ENCODE results near the gene TOLLIP. TPM values are rescaled to one million over a fixed set of nuclear protein-coding genes. Genes with fewer than 3 reads are reported as not detected.

Gene TOLLIP
- total and polyA plus RNA-seq, 2 of the 8 experiments (the other 6 are each of a cell fraction or from before 2014, with no cell fraction given) = 23.7 to 34.7 TPM

DNA sequence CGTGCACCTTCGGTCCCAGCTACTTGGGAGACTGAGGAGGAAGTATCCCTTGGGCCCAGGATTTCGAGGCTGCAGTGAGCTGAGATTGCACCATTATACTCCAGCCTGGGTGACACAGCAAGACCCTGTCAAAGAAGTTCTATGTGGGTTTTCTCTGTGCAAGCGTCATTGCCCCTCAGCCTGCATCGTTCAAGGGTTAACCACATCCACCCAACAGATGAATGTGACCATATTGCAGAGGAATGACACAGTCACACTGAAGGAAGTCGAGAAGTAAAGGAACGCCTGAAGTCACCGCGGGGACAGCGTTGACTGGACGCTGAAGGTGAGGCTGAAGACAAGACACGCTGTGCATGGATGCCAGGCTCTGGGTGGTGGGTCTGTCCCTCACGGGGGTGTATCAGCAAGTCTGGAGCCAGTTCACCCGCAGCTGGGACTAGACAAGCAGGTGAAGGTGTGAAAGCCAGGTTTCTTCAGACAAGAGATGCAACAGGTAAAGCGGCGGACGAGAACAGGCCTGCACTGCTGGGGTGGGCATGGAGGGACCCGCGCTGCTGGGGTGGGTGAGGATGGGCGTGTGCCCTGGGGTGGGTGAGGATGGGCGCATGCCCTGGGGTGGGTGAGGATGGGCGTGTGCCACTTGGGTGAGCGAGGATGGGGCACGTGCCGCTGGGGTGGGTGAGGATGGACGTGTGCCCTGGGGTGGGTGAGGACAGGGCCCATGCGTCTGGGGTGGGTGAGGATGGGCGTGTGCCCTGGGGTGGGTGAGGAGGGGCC is 36.5 kb upstream of the TOLLIP start:
- no peak overlapping the region for H4K91ac ChIP-seq (replicated peaks; ENCODE audit: insufficient read length, low read length)
- no peaks in the 10 kb centered on the region for H3K36me3 ChIP-seq (ENCODE audit: control insufficient read depth in 2 of 4, insufficient read depth in 4 of 4, low read length in 3 of 4)
- no peak overlapping the region for H2BK12ac ChIP-seq (ENCODE audit: low read depth, low read length)
- H4K5ac ChIP-seq (ENCODE audit: insufficient read length, low read depth, low read length) = no peak overlapping the region
- POLR2A ChIA-PET (ENCODE audit: partially characterized antibody) = no interaction called here
- H3K18ac ChIP-seq (ENCODE audit: extremely low read depth, low read length) = no peak overlapping the region
- no peak overlapping the region for H3K27ac ChIP-seq (ENCODE audit: low read depth, low read length)
- CTCF ChIA-PET (ENCODE audit: partially characterized antibody) = no interaction called here
- H3K56ac ChIP-seq (replicated peaks; ENCODE audit: insufficient read length, low read depth, low read length) = no peak overlapping the region
- 84% methylated on average over 20 of the region's 28 CpGs; no CpG with 5 or more reads in 1 of the 2 experiments for WGBS, 2 experiments (ENCODE audit: extremely low coverage in 1 of 2, insufficient coverage in 1 of 2, insufficient read length in 1 of 2, insufficient replicate concordance in 2 of 2, low coverage in 1 of 2, low lambda C conversion rate in 2 of 2, missing lambda C conversion rate in 1 of 2)
- H3K23me2 ChIP-seq (ENCODE audit: low read depth, low read length) = no peaks in the 10 kb centered on the region
- DNase-seq (ENCODE audit: low read depth in 1 of 2, low spot score in 2 of 2) (no peak), FAIRE-seq (no peak)
- H3K9me3 ChIP-seq (ENCODE audit: insufficient read depth in 2 of 2, low read depth in 1 of 2, low read length in 1 of 2) = no peaks in the 10 kb centered on the region
- H2BK5ac ChIP-seq (ENCODE audit: low read depth, low read length) = no peak overlapping the region
- H3K23ac ChIP-seq (ENCODE audit: insufficient read length) = no peak overlapping the region
- H3K4me2 ChIP-seq (ENCODE audit: insufficient read depth in 1 of 2, low read depth in 2 of 2, low read length in 2 of 2) = no peak overlapping the region
- peaks cover 0 to 7% (median 4%) of the 10 kb centered on the region in 4 experiments; a peak in 4 of 7 replicates for H3K4me1 ChIP-seq (replicated peaks in 1 of 4; ENCODE audit: control insufficient read depth in 3 of 4, insufficient read depth in 4 of 4, low read length in 3 of 4)
- no peak overlapping the region for H2AK5ac ChIP-seq (ENCODE audit: low read depth, low read length)
- no peak overlapping the region for H2AFZ ChIP-seq (ENCODE audit: low read length)
- no peak overlapping the region for H2BK15ac ChIP-seq (ENCODE audit: low read length)
- no peak overlapping the region for H4K8ac ChIP-seq (ENCODE audit: extremely low read depth, insufficient read depth, low read length)
- H3K79me2 ChIP-seq (ENCODE audit: control insufficient read depth in 1 of 2, insufficient read depth in 2 of 2, low read length in 2 of 2) = no peaks in the 10 kb centered on the region
- H4K20me1 ChIP-seq (replicated peaks in 1 of 2; ENCODE audit: control insufficient read depth in 1 of 2, insufficient read depth in 2 of 2, low read length in 2 of 2) = peaks cover 0 to 2% of the 10 kb centered on the region in 2 experiments
- H3K14ac ChIP-seq (ENCODE audit: insufficient read length) = no peak overlapping the region
- no peak overlapping the region for H3K9ac ChIP-seq (replicated peaks in 1 of 4; ENCODE audit: extremely low read depth in 1 of 4, low read depth in 3 of 4, low read length in 3 of 4)
- H3K27me3 ChIP-seq (replicated peaks in 1 of 4; ENCODE audit: control insufficient read depth in 3 of 4, extremely low read depth in 1 of 4, insufficient read depth in 3 of 4, low read length in 3 of 4) = peaks cover 0 to 3% (median 0%) of the 10 kb centered on the region in 4 experiments; a peak in 1 of 7 replicates
- H2BK120ac ChIP-seq (replicated peaks; ENCODE audit: low read depth, low read length) = no peak overlapping the region
- no peak overlapping the region for H2BK20ac ChIP-seq (ENCODE audit: low read length)
- no peaks in the 10 kb centered on the region for H3K79me1 ChIP-seq (ENCODE audit: low read depth, low read length)
- no peak overlapping the region for H3K4me3 ChIP-seq (ENCODE audit: extremely low read depth in 1 of 4, insufficient read depth in 2 of 4, low read depth in 3 of 4, low read length in 4 of 4)
- H3K4ac ChIP-seq (replicated peaks; ENCODE audit: insufficient read length, low read depth, low read length) = no peak overlapping the region
- TF ChIP-seq ZNF274 (IDR thresholded peaks at IDR 0.05; ENCODE audit: borderline replicate concordance, extremely low read depth, low read length) (no peak), CREB1 (IDR thresholded peaks at IDR 0.05) (no peak), KDM1A (IDR thresholded peaks at IDR 0.05; ENCODE audit: borderline replicate concordance, low read length) (no peak), SIN3A (conservative IDR thresholded peaks at IDR 0.05 in 1 of 2, IDR thresholded peaks at IDR 0.05 in 1 of 2; ENCODE audit: low read depth in 1 of 2, low read length in 2 of 2) (no peak), MAFK (IDR thresholded peaks at IDR 0.05; ENCODE audit: low read depth, low read length) (no peak), TBP (IDR thresholded peaks at IDR 0.05; ENCODE audit: low read depth, low read length) (no peak), RXRA (IDR thresholded peaks at IDR 0.05; ENCODE audit: insufficient read depth, low read depth, low read length) (no peak), SRF (IDR thresholded peaks at IDR 0.05; ENCODE audit: low read depth, low read length) (no peak), GABPA (IDR thresholded peaks at IDR 0.05; ENCODE audit: borderline replicate concordance, insufficient read depth, low read length) (no peak), KDM5A (IDR thresholded peaks at IDR 0.05; ENCODE audit: low read length) (no peak), TCF12 (IDR thresholded peaks at IDR 0.05; ENCODE audit: low read depth, low read length) (no peak)
- TF ChIP-seq, protein P1, sequence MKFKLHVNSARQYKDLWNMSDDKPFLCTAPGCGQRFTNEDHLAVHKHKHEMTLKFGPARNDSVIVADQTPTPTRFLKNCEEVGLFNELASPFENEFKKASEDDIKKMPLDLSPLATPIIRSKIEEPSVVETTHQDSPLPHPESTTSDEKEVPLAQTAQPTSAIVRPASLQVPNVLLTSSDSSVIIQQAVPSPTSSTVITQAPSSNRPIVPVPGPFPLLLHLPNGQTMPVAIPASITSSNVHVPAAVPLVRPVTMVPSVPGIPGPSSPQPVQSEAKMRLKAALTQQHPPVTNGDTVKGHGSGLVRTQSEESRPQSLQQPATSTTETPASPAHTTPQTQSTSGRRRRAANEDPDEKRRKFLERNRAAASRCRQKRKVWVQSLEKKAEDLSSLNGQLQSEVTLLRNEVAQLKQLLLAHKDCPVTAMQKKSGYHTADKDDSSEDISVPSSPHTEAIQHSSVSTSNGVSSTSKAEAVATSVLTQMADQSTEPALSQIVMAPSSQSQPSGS (IDR thresholded peaks at IDR 0.05; ENCODE audit: low read length) = no peak
